ENCODE measurements around the gene RPL26.
"Not testable (repeated sequence)": the region's sequence is repeated elsewhere in the genome, so short reads cannot be mapped to it uniquely, and the experiment has no call there.

Gene RPL26

GRCh38 chr17:8397636-8398035, 14.6 kb upstream of the RPL26 start, which contains the start of gene RNF222:
TSS of gene RNF222 (minus strand) at chr17:8397827. CDS start at chr17:8393461, 4,366 bp downstream.
- DNase-seq: no peak

DNA sequence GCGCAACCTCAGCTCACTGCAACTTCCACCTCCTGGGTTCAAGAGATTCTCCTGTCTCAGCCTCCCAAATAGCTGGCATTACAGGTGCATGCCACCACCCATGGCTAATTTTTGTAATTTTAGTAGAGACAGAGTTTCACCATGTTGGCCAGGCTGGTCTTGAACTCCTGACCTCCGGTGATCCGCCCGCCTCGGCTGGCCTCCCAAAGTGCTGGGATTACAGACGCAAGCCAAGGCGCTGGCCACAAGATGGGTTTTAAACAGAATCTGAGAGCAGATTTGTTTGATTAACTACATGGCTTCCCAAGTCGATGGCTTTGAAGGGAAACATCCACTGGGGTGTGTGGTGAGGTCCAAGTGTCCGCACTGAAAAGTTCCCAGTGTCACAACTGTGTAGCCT, 11.5 kb upstream of the RPL26 start:
- DNase-seq: not testable (repeated sequence)

DNA sequence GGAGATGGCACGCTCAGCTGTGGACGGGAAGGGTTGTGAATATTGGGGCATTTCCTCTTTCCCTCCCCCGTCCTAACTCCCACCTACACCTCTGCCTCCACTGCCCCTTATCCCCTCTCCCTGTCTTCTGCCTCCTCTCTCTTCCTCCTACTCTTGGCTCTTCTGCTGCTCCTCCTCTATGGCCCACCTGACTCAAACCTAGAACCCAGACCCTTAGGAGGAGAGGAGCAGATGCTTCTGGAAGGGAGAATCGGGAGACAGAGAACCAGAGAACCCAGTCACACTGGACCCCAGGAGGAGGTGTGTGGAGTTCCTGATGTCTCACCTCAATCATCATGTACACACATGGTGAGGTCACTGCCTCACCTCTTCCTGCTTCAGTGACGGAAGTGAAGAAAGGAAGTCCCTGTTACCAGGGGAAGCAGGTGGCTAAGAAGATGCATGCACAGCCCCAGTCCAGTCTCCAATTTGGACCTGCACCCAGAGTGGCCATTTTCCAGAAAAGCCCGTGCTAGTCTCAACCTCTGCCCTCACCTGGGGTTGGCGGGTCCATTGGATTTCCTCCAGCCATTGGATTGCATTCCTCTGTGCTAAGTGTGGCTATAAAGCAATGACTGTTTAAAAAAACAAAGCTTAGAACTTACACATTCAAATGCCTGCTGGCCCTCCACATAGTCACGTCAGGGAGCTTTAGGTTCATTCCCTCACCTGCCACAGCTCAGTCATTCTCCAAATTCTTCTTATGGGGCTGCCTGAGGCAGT, 10.7 kb upstream of the RPL26 start:
- no peak for DNase-seq

GRCh38 chr17:8392674-8393469, 9.9 kb upstream of the RPL26 start:
- DNase-seq: no peak

GRCh38 chr17:8392274-8392673, 9.3 kb upstream of the RPL26 start:
- DNase-seq: no peak

- DNase-seq: no peak
These were observed 8.7 kb upstream of the RPL26 start for GRCh38 chr17:8391711-8392110.

- no peak for DNase-seq
These were observed 5.1 kb upstream of the RPL26 start for GRCh38 chr17:8387914-8388651.

DNA sequence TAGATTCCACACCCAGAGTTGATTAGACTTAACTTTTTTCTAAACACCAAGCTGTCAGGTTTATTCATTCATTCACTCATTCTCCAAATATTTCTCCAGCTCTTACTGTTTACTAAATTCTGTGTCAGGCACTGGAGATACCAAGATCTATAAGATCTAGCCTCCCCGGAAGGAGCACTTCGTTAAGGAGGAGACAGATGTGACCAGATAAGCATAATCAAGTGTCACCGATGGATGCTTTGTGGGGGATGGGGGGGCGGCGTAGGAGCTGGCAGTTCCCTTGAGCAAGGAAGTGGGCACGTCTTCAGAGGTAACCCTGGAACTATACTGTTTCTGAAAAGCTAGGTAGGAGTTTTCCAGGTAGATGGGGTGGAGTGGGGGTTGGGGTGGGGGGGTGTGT, 3.8 kb upstream of the RPL26 start:
- no peak for DNase-seq

- DNase-seq: no peak
These were observed 1.9 kb upstream of the RPL26 start for GRCh38 chr17:8384801-8385378.

DNA sequence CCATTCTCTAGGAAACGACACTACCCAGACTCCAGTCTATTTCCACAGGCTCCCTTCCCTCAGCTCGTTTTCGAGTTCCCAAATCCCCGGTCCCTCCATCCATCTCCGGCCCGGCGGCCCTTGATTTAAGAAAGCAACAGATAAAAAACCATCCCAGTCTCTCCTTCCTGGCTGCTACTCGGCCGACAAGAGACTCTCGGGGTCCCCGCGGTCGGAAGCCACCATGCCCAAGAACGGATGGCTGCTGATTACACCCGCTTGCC, 182 bp downstream of the RPL26 start:
- DNase-seq: no peak

- no peak for DNase-seq
These were observed 727 bp downstream of the RPL26 start for GRCh38 chr17:8382052-8382879.

DNA sequence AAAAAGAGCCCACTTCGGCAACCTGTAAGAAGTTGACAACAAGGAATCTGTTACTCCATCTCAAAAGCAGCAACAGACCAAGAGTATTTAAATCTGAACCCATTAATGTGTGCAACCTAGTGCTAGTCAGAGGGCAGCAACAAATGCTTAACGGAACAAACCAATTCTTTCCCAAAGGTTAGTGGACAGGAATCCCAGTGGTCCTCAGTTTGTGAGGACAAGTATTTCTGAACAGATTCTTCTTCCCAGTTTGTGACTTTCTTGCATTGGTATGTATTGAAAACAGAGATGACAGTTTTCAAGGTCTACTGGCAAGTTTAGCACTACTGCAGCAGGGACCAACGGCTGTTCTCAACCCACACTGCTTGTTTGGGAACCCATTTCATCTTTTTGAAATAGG, 2.9 kb downstream of the RPL26 start:
- DNase-seq: no peak

DNA sequence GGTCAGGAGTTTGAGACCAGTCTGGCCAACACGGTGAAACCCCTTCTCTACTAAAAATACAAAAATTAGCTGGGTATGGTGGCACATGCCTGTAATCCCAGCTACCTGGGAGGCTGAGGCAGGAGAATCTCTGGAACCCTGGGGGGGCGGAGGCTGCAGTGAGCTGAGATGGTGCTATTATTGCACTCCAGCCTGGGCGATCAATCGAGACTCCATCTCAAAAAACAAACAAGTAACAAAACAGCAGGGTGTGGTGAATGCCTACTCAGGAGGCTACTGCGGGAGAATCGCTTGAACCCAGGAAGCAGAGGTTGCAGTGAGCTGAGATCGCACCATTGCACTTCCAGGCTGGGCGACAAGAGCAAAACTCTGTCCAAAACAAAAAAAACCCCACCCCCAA, 4.9 kb downstream of the RPL26 start:
- DNase-seq: not testable (repeated sequence)

- no peak for DNase-seq
These were observed 5.6 kb downstream of the RPL26 start for GRCh38 chr17:8377422-8377821.

GRCh38 chr17:8376271-8377067, 6.5 kb downstream of the RPL26 start, which contains the start of gene KRABD2:
TSS of gene KRABD2 (minus strand) at chr17:8376704.
- DNase-seq: peak; percentile 24 to 92 (median 81)

DNA sequence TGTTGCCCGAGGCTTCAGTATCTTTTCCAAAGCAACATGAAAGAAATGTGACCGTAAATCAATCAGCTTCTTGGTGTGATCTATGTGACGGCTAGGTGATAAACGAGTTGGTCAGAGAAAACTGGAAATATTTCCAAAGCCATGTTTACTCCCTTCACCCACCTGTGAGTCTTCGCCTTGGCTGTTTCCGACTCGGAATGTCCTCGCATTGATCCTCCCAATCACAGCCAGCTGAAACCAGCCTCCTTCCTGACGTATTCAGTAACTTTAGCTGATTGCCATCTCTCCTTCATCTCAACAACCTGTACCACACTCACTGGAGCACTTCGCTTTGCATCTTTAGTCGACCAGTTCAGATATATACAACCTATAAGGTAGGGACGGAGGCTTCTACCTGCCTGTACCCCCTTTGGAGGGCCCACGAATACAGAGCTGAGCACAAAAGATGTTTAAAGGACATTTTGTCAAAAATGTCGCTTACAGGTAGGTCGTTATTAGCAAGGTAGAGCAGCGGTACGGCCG, 7.2 kb downstream of the RPL26 start:
- DNase-seq: peak in 12 of 51 donors; percentile 7 to 60 (median 16)

- not testable (repeated sequence) for DNase-seq
These were observed 9.1 kb downstream of the RPL26 start for GRCh38 chr17:8373856-8374255.

- no peak for DNase-seq
These were observed 10.6 kb downstream of the RPL26 start for GRCh38 chr17:8372422-8372821.

DNA sequence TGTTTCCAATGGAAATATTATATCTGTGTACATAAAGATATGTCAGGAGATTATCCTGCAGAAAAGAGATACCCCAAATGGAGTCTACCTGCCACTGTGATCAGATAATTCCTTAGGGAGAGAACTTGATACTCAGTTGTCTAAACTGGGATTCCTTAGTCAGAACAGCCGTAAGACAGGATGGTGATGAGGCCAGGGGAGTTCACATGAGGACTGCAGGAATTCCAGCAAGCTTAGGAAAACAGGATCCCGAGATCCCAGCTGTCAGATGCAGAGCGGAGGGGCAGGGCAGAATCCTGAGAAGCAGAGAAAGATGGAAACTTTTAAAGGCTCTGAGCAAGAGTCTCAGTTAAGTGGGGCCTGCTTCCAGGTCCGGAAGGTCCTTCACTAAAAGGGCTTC, 11.2 kb downstream of the RPL26 start:
- no peak for DNase-seq

- DNase-seq: no peak
These were observed 13.0 kb downstream of the RPL26 start for GRCh38 chr17:8369944-8370343.
